K562 (cell line): ENCODE results near the gene KAT6B. TPM values are rescaled to one million over a fixed set of nuclear protein-coding genes. Genes with fewer than 3 reads are reported as not detected.

Experiments
- ARHGAP35 ChIP-seq: fragments of 450-650 bp; IDR thresholded peaks from 2 replicates; pipeline ENCODE4 v1.6.1; 2018; ENCODE audit not compliant: partially characterized antibody
- ATF6 ChIP-seq: sonication (generic); formaldehyde crosslinking; IDR thresholded peaks from 2 replicates; pipeline ENCODE4 v1.4.0; 2020; ENCODE audit warnings: mild to moderate bottlenecking, missing genetic modification reagents
- BACH1 ChIP-seq: fragments of 200-800 bp; sonication (Bioruptor generic); IDR thresholded peaks from 2 replicates; pipeline ENCODE4 v1.6.1; 2016; ENCODE audit warnings: missing genetic modification characterization, missing compliant biosample characterization
- BCOR ChIP-seq: fragments of 450-650 bp; IDR thresholded peaks from 2 replicates; pipeline ENCODE4 v1.6.1; 2016
- FOXM1 ChIP-seq, 2 experiments: fragments of 450-650 bp in 1 of 2; sonication (generic) in 1 of 2; formaldehyde crosslinking in 1 of 2; IDR thresholded peaks; 2 replicates each; pipeline versions ENCODE4 v1.6.1 to v1.9.0; 2017 to 2022; ENCODE audit warnings: low read depth in 2 of 2, mild to moderate bottlenecking in 2 of 2, missing genetic modification reagents in 1 of 2, moderate library complexity in 1 of 2
- HNRNPLL ChIP-seq: fragments of 200-400 bp; formaldehyde crosslinking; IDR thresholded peaks from 2 replicates; pipeline ENCODE4 v1.6.1; 2017; ENCODE audit warnings: low read length, low read depth, mild to moderate bottlenecking; ENCODE audit not compliant: poor library complexity, severe bottlenecking
- MYC ChIP-seq, 2 experiments: fragments of 250-450 bp in 1 of 2; sonication (Bioruptor Pico) in 1 of 2; IDR thresholded peaks; 2 replicates each; pipeline versions ENCODE4 v1.5.1 to v1.6.1; 2012 to 2021; ENCODE audit warnings: low read depth in 2 of 2, borderline replicate concordance in 1 of 2, improper control_type of control experiment in 1 of 2, low read length in 1 of 2, mild to moderate bottlenecking in 1 of 2, moderate library complexity in 1 of 2
- NCOR1 ChIP-seq: fragments of 450-650 bp; IDR thresholded peaks from 2 replicates; pipeline ENCODE4 v1.6.1; 2016; ENCODE audit warnings: mild to moderate bottlenecking, moderate library complexity
- NELFE ChIP-seq: IDR thresholded peaks from 2 replicates; pipeline ENCODE4 v1.6.1; 2011; ENCODE audit warnings: mild to moderate bottlenecking; ENCODE audit not compliant: insufficient read depth, insufficient read length
- NFIX ChIP-seq: fragments of 250-450 bp; sonication (Bioruptor Pico); IDR thresholded peaks from 2 replicates; pipeline ENCODE4 v1.4.0; 2020; ENCODE audit warnings: low read depth, mild to moderate bottlenecking, moderate library complexity
- NFXL1 ChIP-seq: fragments of 450-650 bp; formaldehyde crosslinking; IDR thresholded peaks from 2 replicates; pipeline ENCODE4 v1.4.0; 2021; ENCODE audit warnings: mild to moderate bottlenecking
- OTX1 ChIP-seq: fragments of 450-650 bp; formaldehyde crosslinking; IDR thresholded peaks from 2 replicates; pipeline ENCODE4 v1.4.0; 2022; ENCODE audit warnings: mild to moderate bottlenecking
- SMARCA5 ChIP-seq: fragments of 450-650 bp; IDR thresholded peaks from 2 replicates; pipeline ENCODE4 v1.6.1; 2016
- TRIM24 ChIP-seq, 2 experiments: fragments of 450-650 bp; IDR thresholded peaks; 2 replicates each; pipeline ENCODE4 v1.6.1; 2016
- YY1 ChIP-seq, 3 experiments: IDR thresholded peaks; 2 replicates each; pipeline ENCODE4 v1.6.1; 2011; ENCODE audit warnings: low read length in 2 of 3, mild to moderate bottlenecking in 2 of 3, moderate library complexity in 2 of 3, borderline replicate concordance in 1 of 3, control low read depth in 1 of 3, low read depth in 1 of 3; ENCODE audit not compliant: insufficient read depth in 3 of 3, insufficient replicate concordance in 2 of 3, control insufficient read depth in 1 of 3, insufficient read length in 1 of 3; ENCODE audit errors: extremely low read depth in 1 of 3
- ZNF184 ChIP-seq: sonication (generic); formaldehyde crosslinking; IDR thresholded peaks from 2 replicates; pipeline ENCODE4 v1.5.0; 2020; ENCODE audit warnings: missing genetic modification reagents
- ZNF197 ChIP-seq: fragments of 200-800 bp; sonication (Bioruptor generic); IDR thresholded peaks from 2 replicates; pipeline ENCODE4 v1.6.1; 2016; ENCODE audit warnings: low read depth, missing genetic modification characterization, missing compliant biosample characterization
- ZNF23 ChIP-seq: fragments of 250-450 bp; sonication (Bioruptor Pico); IDR thresholded peaks from 2 replicates; pipeline ENCODE4 v1.4.0; 2020; ENCODE audit warnings: mild to moderate bottlenecking
- ZNF232 ChIP-seq: sonication (generic); formaldehyde crosslinking; IDR thresholded peaks from 2 replicates; pipeline ENCODE4 v1.8.0; 2022; ENCODE audit warnings: mild to moderate bottlenecking, missing genetic modification reagents
- ZNF780A ChIP-seq: fragments of 250-450 bp; sonication (Bioruptor Pico); IDR thresholded peaks from 2 replicates; pipeline ENCODE4 v1.5.0; 2021; ENCODE audit warnings: mild to moderate bottlenecking
- polyA plus RNA-seq, 8 experiments: library from polyadenylated mRNA; depleted of rRNA in 4 of 8; stranded (reverse) in 5 of 8; unstranded in 3 of 8; fragments of >200 nt; fragmentation: Nextera tagmentation in 2 of 8; fragmentation: Illumina TruSeq in 1 of 8; extraction: Ambion mirVana in 2 of 8; extraction: Trizol in 1 of 8; gene quantifications; 2 replicates each; pipeline versions ENCODE4 v1.2.1 to v1.2.3, GENCODE V29; 2011 to 2014; ENCODE audit warnings: inconsistent platforms in 1 of 8, missing spikeins in 1 of 8
- total RNA-seq, 7 experiments: library from RNA; depleted of rRNA in 6 of 7; stranded (reverse); fragments of >200 nt in 6 of 7; fragmentation: Illumina TruSeq in 2 of 7; extraction: Trizol in 2 of 7; gene quantifications; 2 replicates each; pipeline versions ENCODE4 v1.2.1 to v1.2.3, GENCODE V29; 2011 to 2021; ENCODE audit warnings: low replicate concordance in 1 of 7
- TF ChIP-seq, protein P1 (sequence below): sonication (generic); formaldehyde crosslinking; IDR thresholded peaks from 2 replicates; pipeline ENCODE4 v1.8.1; 2023; ENCODE audit warnings: missing genetic modification reagents, mild to moderate bottlenecking, borderline replicate concordance

The KAT6B gene
- total and polyA plus RNA-seq, 9 of the 15 experiments (the other 6 are each of a cell fraction or from before 2014, with no cell fraction given): 1.4 to 9.2 (median 6.8) TPM

- TF ChIP-seq, protein P1, sequence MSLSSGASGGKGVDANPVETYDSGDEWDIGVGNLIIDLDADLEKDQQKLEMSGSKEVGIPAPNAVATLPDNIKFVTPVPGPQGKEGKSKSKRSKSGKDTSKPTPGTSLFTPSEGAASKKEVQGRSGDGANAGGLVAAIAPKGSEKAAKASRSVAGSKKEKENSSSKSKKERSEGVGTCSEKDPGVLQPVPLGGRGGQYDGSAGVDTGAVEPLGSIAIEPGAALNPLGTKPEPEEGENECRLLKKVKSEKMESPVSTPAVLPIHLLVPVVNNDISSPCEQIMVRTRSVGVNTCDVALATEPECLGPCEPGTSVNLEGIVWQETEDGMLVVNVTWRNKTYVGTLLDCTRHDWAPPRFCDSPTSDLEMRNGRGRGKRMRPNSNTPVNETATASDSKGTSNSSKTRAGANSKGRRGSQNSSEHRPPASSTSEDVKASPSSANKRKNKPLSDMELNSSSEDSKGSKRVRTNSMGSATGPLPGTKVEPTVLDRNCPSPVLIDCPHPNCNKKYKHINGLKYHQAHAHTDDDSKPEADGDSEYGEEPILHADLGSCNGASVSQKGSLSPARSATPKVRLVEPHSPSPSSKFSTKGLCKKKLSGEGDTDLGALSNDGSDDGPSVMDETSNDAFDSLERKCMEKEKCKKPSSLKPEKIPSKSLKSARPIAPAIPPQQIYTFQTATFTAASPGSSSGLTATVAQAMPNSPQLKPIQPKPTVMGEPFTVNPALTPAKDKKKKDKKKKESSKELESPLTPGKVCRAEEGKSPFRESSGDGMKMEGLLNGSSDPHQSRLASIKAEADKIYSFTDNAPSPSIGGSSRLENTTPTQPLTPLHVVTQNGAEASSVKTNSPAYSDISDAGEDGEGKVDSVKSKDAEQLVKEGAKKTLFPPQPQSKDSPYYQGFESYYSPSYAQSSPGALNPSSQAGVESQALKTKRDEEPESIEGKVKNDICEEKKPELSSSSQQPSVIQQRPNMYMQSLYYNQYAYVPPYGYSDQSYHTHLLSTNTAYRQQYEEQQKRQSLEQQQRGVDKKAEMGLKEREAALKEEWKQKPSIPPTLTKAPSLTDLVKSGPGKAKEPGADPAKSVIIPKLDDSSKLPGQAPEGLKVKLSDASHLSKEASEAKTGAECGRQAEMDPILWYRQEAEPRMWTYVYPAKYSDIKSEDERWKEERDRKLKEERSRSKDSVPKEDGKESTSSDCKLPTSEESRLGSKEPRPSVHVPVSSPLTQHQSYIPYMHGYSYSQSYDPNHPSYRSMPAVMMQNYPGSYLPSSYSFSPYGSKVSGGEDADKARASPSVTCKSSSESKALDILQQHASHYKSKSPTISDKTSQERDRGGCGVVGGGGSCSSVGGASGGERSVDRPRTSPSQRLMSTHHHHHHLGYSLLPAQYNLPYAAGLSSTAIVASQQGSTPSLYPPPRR (CRISPR knock-in tag): no peak
- TF ChIP-seq SMARCA5: peak; percentile 66; the same call in 1 of the 2 replicates
- TF ChIP-seq ZNF184 (CRISPR knock-in tag): no peak
- TF ChIP-seq FOXM1 (IDR thresholded peaks at IDR 0.05; ENCODE audit: low read depth): peak; percentile 58
- no peak for TF ChIP-seq FOXM1 (CRISPR knock-in tag; IDR thresholded peaks at IDR 0.05; ENCODE audit: low read depth)
- TF ChIP-seq OTX1 (CRISPR knock-in tag): no peak
- no peak for TF ChIP-seq NFIX
- TF ChIP-seq BCOR: peak; percentile 70; the same call in 1 of the 2 replicates
- no peak for TF ChIP-seq ARHGAP35
- TF ChIP-seq HNRNPLL: no peak
- TF ChIP-seq NELFE: no peak
- no peak for TF ChIP-seq ZNF232 (CRISPR knock-in tag)
- TF ChIP-seq ATF6 (CRISPR knock-in tag): no peak
- TF ChIP-seq BACH1 (tag): no peak
- TF ChIP-seq YY1 (IDR thresholded peaks at IDR 0.05; ENCODE audit: borderline replicate concordance in 1 of 3, control insufficient read depth in 1 of 3, extremely low read depth in 1 of 3, insufficient read depth in 3 of 3, insufficient read length in 1 of 3, insufficient replicate concordance in 2 of 3, low read depth in 1 of 3, low read length in 2 of 3): peak in 1 of 3 experiments; percentile 20
- TF ChIP-seq MYC (IDR thresholded peaks at IDR 0.05; ENCODE audit: low read depth, low read length): no peak
- no peak for TF ChIP-seq MYC (CRISPR knock-in tag; IDR thresholded peaks at IDR 0.05; ENCODE audit: borderline replicate concordance, low read depth)
- TF ChIP-seq NFXL1 (CRISPR knock-in tag): no peak
- no peak for TF ChIP-seq NCOR1
- TF ChIP-seq ZNF23 (CRISPR knock-in tag): no peak
- TF ChIP-seq ZNF780A: no peak
- no peak for TF ChIP-seq TRIM24 (IDR thresholded peaks at IDR 0.05)
- no peak for TF ChIP-seq ZNF197
These were observed 236.3 kb downstream of the KAT6B start (continued) for GRCh38 chr10:75062506-75063299.
